Measurements from ENCODE around the gene UTS2B.
A peak's percentile ranks its signal among the peaks of the same experiment; 100 is the strongest.

Gene UTS2B

DNA sequence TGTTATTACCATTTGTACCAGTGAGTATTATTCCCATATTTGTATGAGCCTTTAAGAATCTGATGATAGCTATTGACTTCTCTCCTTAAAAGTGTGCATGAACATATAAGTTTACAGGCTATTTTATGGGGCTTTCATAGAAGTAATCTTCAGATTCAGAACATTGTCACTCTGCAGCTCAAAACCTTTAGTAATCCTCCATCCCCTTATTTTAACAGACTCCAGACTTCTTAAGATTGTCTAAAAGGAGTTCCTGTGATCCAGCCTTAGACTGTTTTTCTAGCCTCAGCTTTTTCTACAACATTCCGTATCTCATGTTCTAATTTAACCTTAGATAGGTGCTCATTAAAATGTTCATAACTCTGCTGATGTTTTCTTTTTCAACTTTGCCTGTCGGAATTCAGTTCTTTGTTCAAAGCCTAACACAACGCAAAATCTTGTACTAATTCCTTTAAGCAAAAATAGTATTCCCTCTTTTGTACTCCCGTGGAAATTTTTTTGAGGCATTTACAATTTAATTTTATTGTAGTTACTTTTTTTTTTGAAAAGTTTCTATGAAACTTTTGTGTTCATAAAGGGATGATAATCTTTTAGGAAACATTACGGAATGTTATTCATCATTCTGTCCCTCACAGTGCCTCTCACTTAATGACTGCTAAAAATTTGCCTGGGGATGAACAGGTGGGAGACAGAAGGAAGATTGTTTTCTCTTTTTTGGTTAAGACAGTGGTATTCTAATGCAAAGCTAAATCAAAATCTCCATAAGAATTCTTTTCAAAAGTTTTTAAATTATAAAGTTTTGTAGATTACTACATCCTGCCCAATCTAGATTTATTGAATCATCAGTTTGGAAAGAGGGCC lies 38.7 kb upstream of the UTS2B start:
- no peak overlapping the region for H3K4ac ChIP-seq (ENCODE audit: low read depth in 1 of 2, low read length in 2 of 2)
- 99% methylated on average over 2 of the region's 5 CpGs for WGBS

DNA sequence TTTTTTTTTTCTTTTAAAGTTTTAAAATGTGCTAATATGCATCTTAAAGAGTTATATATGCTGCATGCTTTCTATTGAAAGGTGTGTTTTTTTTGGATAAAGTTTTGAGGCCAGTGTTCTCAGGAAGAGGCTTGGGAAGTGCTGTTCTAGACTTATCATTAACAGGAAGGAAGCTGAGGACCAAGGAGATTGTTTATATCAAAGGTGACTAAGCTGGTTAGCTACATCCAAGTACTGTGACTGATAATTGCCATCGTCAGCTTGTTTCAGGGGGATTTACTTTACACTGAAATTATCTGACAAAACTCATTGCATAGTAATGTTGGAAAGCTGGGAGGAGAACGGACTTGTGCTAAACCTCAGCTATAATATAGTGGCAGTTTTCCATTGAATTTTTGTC lies 36.3 kb upstream of the UTS2B start:
- no peaks in the 10 kb centered on the region for H3K9me3 ChIP-seq (ENCODE audit: control insufficient read depth, low read length)
- no peak overlapping the region for H3K9ac ChIP-seq (ENCODE audit: low read length)
- no peaks in the 10 kb centered on the region for H3K27me3 ChIP-seq (ENCODE audit: control insufficient read depth in 1 of 2, insufficient read depth in 1 of 2, low read length in 2 of 2)
- no peak overlapping the region for H3K4ac ChIP-seq (ENCODE audit: low read depth in 1 of 2, low read length in 2 of 2)
- H4K91ac ChIP-seq (ENCODE audit: low read length): no peak overlapping the region
- no peak overlapping the region for H2AK5ac ChIP-seq (ENCODE audit: low read length, severe bottlenecking)
- no peak overlapping the region for H3K4me2 ChIP-seq (ENCODE audit: low read length, poor library complexity, severe bottlenecking)
- H3K27ac ChIP-seq (ENCODE audit: low read length, poor library complexity, severe bottlenecking): no peak overlapping the region
- no peak overlapping the region for H3K4me3 ChIP-seq (ENCODE audit: insufficient read depth in 1 of 2, low read depth in 1 of 2, low read length in 2 of 2)
- H2BK5ac ChIP-seq (ENCODE audit: low read depth, low read length, poor library complexity, severe bottlenecking): no peak overlapping the region
- no peak overlapping the region for H2BK12ac ChIP-seq (ENCODE audit: low read length in 2 of 2)
- peaks cover 11 to 98% of the 10 kb centered on the region in 2 experiments for H3K36me3 ChIP-seq (ENCODE audit: control insufficient read depth in 1 of 2, insufficient read depth in 2 of 2, low read depth in 1 of 2, low read length in 2 of 2)
- H3K79me1 ChIP-seq (replicated peaks; ENCODE audit: low read length, poor library complexity, severe bottlenecking): peaks cover 10% of the 10 kb centered on the region
- no peak overlapping the region for H3K23ac ChIP-seq (ENCODE audit: low read length in 2 of 2)
- H2AFZ ChIP-seq (ENCODE audit: low read depth, low read length): no peak overlapping the region
- WGBS: no CpG with 5 or more reads among the region's 2 CpGs
- no peak overlapping the region for H3K14ac ChIP-seq (ENCODE audit: low read length in 2 of 2)
- DNase-seq: peak; percentile 86
- H4K8ac ChIP-seq (ENCODE audit: low read length): no peak overlapping the region
- no peak overlapping the region for H2BK15ac ChIP-seq (ENCODE audit: low read depth, poor library complexity, severe bottlenecking)
- H2BK120ac ChIP-seq (ENCODE audit: low read depth, low read length): no peak overlapping the region
- H3K4me1 ChIP-seq (ENCODE audit: control insufficient read depth, insufficient read depth, low read depth, low read length): no peaks in the 10 kb centered on the region
- no peak overlapping the region for H3K18ac ChIP-seq (ENCODE audit: low read depth in 1 of 2, low read length in 2 of 2)

More for the DNA sequence above, 38.7 kb upstream of the UTS2B start:
- Histone ChIP-seq H3K4me1 (ENCODE audit: control insufficient read depth, insufficient read depth, low read depth, low read length) (no peaks in the 10 kb centered on the region), H3K14ac (ENCODE audit: low read length in 2 of 2) (no peak overlapping the region), H3K9ac (ENCODE audit: low read length) (no peak overlapping the region), H3K4me3 (ENCODE audit: insufficient read depth in 1 of 2, low read depth in 1 of 2, low read length in 2 of 2) (no peak overlapping the region), H2BK15ac (ENCODE audit: low read depth, poor library complexity, severe bottlenecking) (no peak overlapping the region), H3K18ac (ENCODE audit: low read depth in 1 of 2, low read length in 2 of 2) (no peak overlapping the region), H2BK120ac (ENCODE audit: low read depth, low read length) (no peak overlapping the region), H3K79me1 (replicated peaks; ENCODE audit: low read length, poor library complexity, severe bottlenecking) (peaks cover 6% of the 10 kb centered on the region), H3K9me3 (ENCODE audit: control insufficient read depth, low read length) (no peaks in the 10 kb centered on the region), H2AK5ac (ENCODE audit: low read length, severe bottlenecking) (no peak overlapping the region), H3K27me3 (ENCODE audit: control insufficient read depth in 1 of 2, insufficient read depth in 1 of 2, low read length in 2 of 2) (no peaks in the 10 kb centered on the region), H3K4me2 (ENCODE audit: low read length, poor library complexity, severe bottlenecking) (no peak overlapping the region), H2AFZ (ENCODE audit: low read depth, low read length) (no peak overlapping the region), H3K36me3 (ENCODE audit: control insufficient read depth in 1 of 2, insufficient read depth in 2 of 2, low read depth in 1 of 2, low read length in 2 of 2) (peaks cover 7 to 86% of the 10 kb centered on the region in 2 experiments), H2BK5ac (ENCODE audit: low read depth, low read length, poor library complexity, severe bottlenecking) (no peak overlapping the region), H3K27ac (ENCODE audit: low read length, poor library complexity, severe bottlenecking) (no peak overlapping the region), H2BK12ac (ENCODE audit: low read length in 2 of 2) (no peak overlapping the region), H4K91ac (ENCODE audit: low read length) (no peak overlapping the region), H4K8ac (ENCODE audit: low read length) (no peak overlapping the region), H3K23ac (ENCODE audit: low read length in 2 of 2) (no peak overlapping the region)
- no peak for DNase-seq

DNA sequence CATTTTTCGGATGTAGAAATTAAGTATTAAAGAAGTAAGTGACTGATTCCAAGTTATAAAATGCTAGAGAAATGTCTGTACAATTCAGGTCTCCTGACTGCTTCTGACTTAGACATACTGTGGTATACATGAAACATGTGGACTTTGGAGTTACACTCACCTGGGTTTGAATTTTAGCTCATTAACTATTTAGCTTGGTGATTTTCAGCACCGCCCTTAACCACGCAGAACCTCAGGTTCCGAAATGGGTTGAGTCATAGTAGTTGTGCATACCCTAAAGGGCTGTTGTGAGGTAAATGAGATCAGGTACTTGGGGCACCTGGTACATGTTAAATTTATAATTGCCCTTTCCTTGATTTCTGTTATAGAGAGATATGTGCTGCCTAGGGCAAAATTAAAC lies 32.9 kb upstream of the UTS2B start:
- H2BK5ac ChIP-seq (ENCODE audit: low read depth, low read length, poor library complexity, severe bottlenecking): no peak overlapping the region
- DNase-seq: no peak
- no peak overlapping the region for H3K9ac ChIP-seq (ENCODE audit: low read length)
- H3K9me3 ChIP-seq (ENCODE audit: control insufficient read depth, low read length): no peaks in the 10 kb centered on the region
- no peak overlapping the region for H2AFZ ChIP-seq (ENCODE audit: low read depth, low read length)
- no peak overlapping the region for H3K23ac ChIP-seq (ENCODE audit: low read length in 2 of 2)
- H3K27ac ChIP-seq (ENCODE audit: low read length, poor library complexity, severe bottlenecking): no peak overlapping the region
- 95% methylated on average over 4 of the region's 4 CpGs for WGBS
- H4K91ac ChIP-seq (ENCODE audit: low read length): no peak overlapping the region
- H3K4me2 ChIP-seq (ENCODE audit: low read length, poor library complexity, severe bottlenecking): no peak overlapping the region
- no peaks in the 10 kb centered on the region for H3K4me1 ChIP-seq (ENCODE audit: control insufficient read depth, insufficient read depth, low read depth, low read length)
- peaks cover 18% of the 10 kb centered on the region for H3K79me1 ChIP-seq (replicated peaks; ENCODE audit: low read length, poor library complexity, severe bottlenecking)
- no peaks in the 10 kb centered on the region for H3K27me3 ChIP-seq (ENCODE audit: control insufficient read depth in 1 of 2, insufficient read depth in 1 of 2, low read length in 2 of 2)
- H3K4ac ChIP-seq (ENCODE audit: low read depth in 1 of 2, low read length in 2 of 2): no peak overlapping the region
- H2AK5ac ChIP-seq (ENCODE audit: low read length, severe bottlenecking): no peak overlapping the region
- H2BK15ac ChIP-seq (ENCODE audit: low read depth, poor library complexity, severe bottlenecking): no peak overlapping the region
- H3K4me3 ChIP-seq (ENCODE audit: insufficient read depth in 1 of 2, low read depth in 1 of 2, low read length in 2 of 2): no peak overlapping the region
- no peak overlapping the region for H2BK12ac ChIP-seq (ENCODE audit: low read length in 2 of 2)
- no peak overlapping the region for H3K14ac ChIP-seq (ENCODE audit: low read length in 2 of 2)
- H3K18ac ChIP-seq (ENCODE audit: low read depth in 1 of 2, low read length in 2 of 2): no peak overlapping the region
- H2BK120ac ChIP-seq (ENCODE audit: low read depth, low read length): no peak overlapping the region
- peaks cover 7 to 100% of the 10 kb centered on the region in 2 experiments for H3K36me3 ChIP-seq (ENCODE audit: control insufficient read depth in 1 of 2, insufficient read depth in 2 of 2, low read depth in 1 of 2, low read length in 2 of 2)
- no peak overlapping the region for H4K8ac ChIP-seq (ENCODE audit: low read length)

DNA sequence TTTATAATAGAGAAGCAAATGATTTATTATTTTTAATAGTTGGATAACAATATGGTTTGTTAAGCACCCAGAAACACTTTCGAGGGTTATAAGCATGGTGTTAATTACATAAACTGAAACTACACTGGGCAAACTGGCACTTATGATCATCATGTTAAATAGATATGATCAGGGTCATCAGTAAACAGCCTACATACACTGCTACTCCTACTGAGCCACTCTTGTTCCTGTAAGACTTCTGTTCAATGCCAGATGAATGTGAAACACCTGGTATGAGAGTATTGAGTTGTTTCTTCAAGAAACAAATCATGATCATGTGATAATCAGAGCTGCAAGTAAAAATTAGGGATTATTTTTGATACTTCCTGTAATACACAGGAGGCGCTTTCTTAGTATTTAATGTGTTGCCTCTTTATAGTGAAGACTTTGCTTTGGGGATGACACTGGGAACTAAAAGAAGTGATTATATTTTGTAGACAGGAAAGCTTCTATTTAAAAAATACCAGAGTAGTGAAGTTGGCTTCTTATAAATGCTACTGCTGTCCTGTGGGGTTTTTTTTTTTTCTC lies 32.3 kb upstream of the UTS2B start:
- no peaks in the 10 kb centered on the region for H3K27me3 ChIP-seq (ENCODE audit: control insufficient read depth in 1 of 2, insufficient read depth in 1 of 2, low read length in 2 of 2)
- no peak overlapping the region for H3K4me3 ChIP-seq (ENCODE audit: insufficient read depth in 1 of 2, low read depth in 1 of 2, low read length in 2 of 2)
- peaks cover 21% of the 10 kb centered on the region for H3K79me1 ChIP-seq (replicated peaks; ENCODE audit: low read length, poor library complexity, severe bottlenecking)
- H2BK120ac ChIP-seq (ENCODE audit: low read depth, low read length): no peak overlapping the region
- H3K4me2 ChIP-seq (ENCODE audit: low read length, poor library complexity, severe bottlenecking): no peak overlapping the region
- no peaks in the 10 kb centered on the region for H3K4me1 ChIP-seq (ENCODE audit: control insufficient read depth, insufficient read depth, low read depth, low read length)
- no peak overlapping the region for H2AK5ac ChIP-seq (ENCODE audit: low read length, severe bottlenecking)
- no peak overlapping the region for H2BK15ac ChIP-seq (ENCODE audit: low read depth, poor library complexity, severe bottlenecking)
- H3K9me3 ChIP-seq (ENCODE audit: control insufficient read depth, low read length): no peaks in the 10 kb centered on the region
- H3K27ac ChIP-seq (ENCODE audit: low read length, poor library complexity, severe bottlenecking): no peak overlapping the region
- H3K23ac ChIP-seq (ENCODE audit: low read length in 2 of 2): no peak overlapping the region
- H2AFZ ChIP-seq (ENCODE audit: low read depth, low read length): no peak overlapping the region
- H2BK12ac ChIP-seq (ENCODE audit: low read length in 2 of 2): no peak overlapping the region
- no peak overlapping the region for H3K4ac ChIP-seq (ENCODE audit: low read depth in 1 of 2, low read length in 2 of 2)
- WGBS: 100% methylated on average over 1 of the region's 2 CpGs
- H4K8ac ChIP-seq (ENCODE audit: low read length): no peak overlapping the region
- no peak overlapping the region for H4K91ac ChIP-seq (ENCODE audit: low read length)
- H3K14ac ChIP-seq (ENCODE audit: low read length in 2 of 2): no peak overlapping the region
- H3K36me3 ChIP-seq (ENCODE audit: control insufficient read depth in 1 of 2, insufficient read depth in 2 of 2, low read depth in 1 of 2, low read length in 2 of 2): peaks cover 11 to 100% of the 10 kb centered on the region in 2 experiments
- H3K9ac ChIP-seq (ENCODE audit: low read length): no peak overlapping the region
- no peak overlapping the region for H2BK5ac ChIP-seq (ENCODE audit: low read depth, low read length, poor library complexity, severe bottlenecking)
- H3K18ac ChIP-seq (ENCODE audit: low read depth in 1 of 2, low read length in 2 of 2): no peak overlapping the region
- no peak for DNase-seq

Measured in mesenchymal stem cell (in vitro differentiated cells and primary cell).